ENCODE data around the gene CADPS.

Gene CADPS

GRCh38 chr3:62371720-62372591 is 503.3 kb downstream of the CADPS start:
- no peak overlapping the region for H3K4me3 ChIP-seq (replicated peaks in 1 of 2; ENCODE audit: low read depth in 2 of 2, low read length in 2 of 2)
- no peak for DNase-seq (ENCODE audit: low read depth in 2 of 2)
- TF ChIP-seq CTCF (IDR thresholded peaks at IDR 0.05; ENCODE audit: low read depth, low read length), result no peak

GRCh38 chr3:62370858-62371719 is 504.1 kb downstream of the CADPS start:
- H3K4me3 ChIP-seq (replicated peaks in 1 of 2; ENCODE audit: low read depth in 2 of 2, low read length in 2 of 2), result no peak overlapping the region
- no peak for DNase-seq (ENCODE audit: low read depth in 2 of 2)
- no peak for TF ChIP-seq CTCF (IDR thresholded peaks at IDR 0.05; ENCODE audit: low read depth, low read length)

GRCh38 chr3:62370112-62370857 is 504.9 kb downstream of the CADPS start:
- TF ChIP-seq CTCF (IDR thresholded peaks at IDR 0.05; ENCODE audit: low read depth, low read length), result no peak
- no peak overlapping the region for H3K4me3 ChIP-seq (replicated peaks in 1 of 2; ENCODE audit: low read depth in 2 of 2, low read length in 2 of 2)
- DNase-seq (ENCODE audit: low read depth in 2 of 2), result no peak

- no peak overlapping the region for H3K4me3 ChIP-seq (replicated peaks in 1 of 2; ENCODE audit: low read depth in 2 of 2, low read length in 2 of 2)
- TF ChIP-seq CTCF (IDR thresholded peaks at IDR 0.05; ENCODE audit: low read depth, low read length), result no peak
- DNase-seq (ENCODE audit: low read depth in 2 of 2), result no peak
Observed at GRCh38 chr3:62369476-62369743, 505.8 kb downstream of the CADPS start.

- no peak for DNase-seq (ENCODE audit: low read depth in 2 of 2)
- no peak overlapping the region for H3K4me3 ChIP-seq (replicated peaks in 1 of 2; ENCODE audit: low read depth in 2 of 2, low read length in 2 of 2)
- no peak for TF ChIP-seq CTCF (IDR thresholded peaks at IDR 0.05; ENCODE audit: low read depth, low read length)
Observed at GRCh38 chr3:62368705-62369475, 506.3 kb downstream of the CADPS start.

- no peak overlapping the region for H3K4me3 ChIP-seq (replicated peaks in 1 of 2; ENCODE audit: low read depth in 2 of 2, low read length in 2 of 2)
- no peak for TF ChIP-seq CTCF (IDR thresholded peaks at IDR 0.05; ENCODE audit: low read depth, low read length)
- DNase-seq (ENCODE audit: low read depth in 2 of 2), result no peak
Observed at GRCh38 chr3:62368290-62368704, 506.9 kb downstream of the CADPS start.

Measured in cardiac fibroblast (primary cell).